ENCODE data around the gene RBM39.
"Not testable (repeated sequence)": the region's sequence is repeated elsewhere in the genome, so short reads cannot be mapped to it uniquely, and the experiment has no call there.

Gene RBM39

GRCh38 chr20:35750611-35751010, 8.6 kb upstream of the RBM39 start:
- DNase-seq (ENCODE audit: low spot score), result no peak

GRCh38 chr20:35744492-35744841, 2.4 kb upstream of the RBM39 start:
- DNase-seq (ENCODE audit: low spot score), result not testable (repeated sequence)

GRCh38 chr20:35743693-35744491, 1.8 kb upstream of the RBM39 start:
- peak; percentile 54 for DNase-seq (ENCODE audit: low spot score)

GRCh38 chr20:35742741-35743523, 872 bp upstream of the RBM39 start:
- DNase-seq (ENCODE audit: low spot score), result peak; percentile 50

GRCh38 chr20:35739294-35740163, 2.5 kb downstream of the RBM39 start:
- DNase-seq (ENCODE audit: low spot score), result peak; percentile 59

GRCh38 chr20:35738410-35739179, 3.5 kb downstream of the RBM39 start:
- DNase-seq (ENCODE audit: low spot score), result no peak

- DNase-seq (ENCODE audit: low spot score), result no peak
These were observed 4.2 kb downstream of the RBM39 start for GRCh38 chr20:35737865-35738333.

GRCh38 chr20:35735826-35736470, 6.1 kb downstream of the RBM39 start:
- no peak for DNase-seq (ENCODE audit: low spot score)

GRCh38 chr20:35734777-35735649, 7.0 kb downstream of the RBM39 start:
- DNase-seq (ENCODE audit: low spot score), result no peak

- no peak for DNase-seq (ENCODE audit: low spot score)
These were observed 7.7 kb downstream of the RBM39 start for GRCh38 chr20:35734374-35734773.

- DNase-seq (ENCODE audit: low spot score), result no peak
These were observed 9.4 kb downstream of the RBM39 start for GRCh38 chr20:35732644-35732982.

GRCh38 chr20:35731862-35732643, 10.0 kb downstream of the RBM39 start:
- no peak for DNase-seq (ENCODE audit: low spot score)

GRCh38 chr20:35731469-35731788, 10.6 kb downstream of the RBM39 start:
- no peak for DNase-seq (ENCODE audit: low spot score)

GRCh38 chr20:35730583-35731468, 11.2 kb downstream of the RBM39 start:
- no peak for DNase-seq (ENCODE audit: low spot score)

- DNase-seq (ENCODE audit: low spot score), result no peak
These were observed 12.1 kb downstream of the RBM39 start for GRCh38 chr20:35729836-35730582.

GRCh38 chr20:35729283-35729807, 12.7 kb downstream of the RBM39 start:
- DNase-seq (ENCODE audit: low spot score), result no peak

Data from activated CD4-positive, alpha-beta T cell treated with anti-CD3 and anti-CD28 coated beads, Interleukin-2, Interleukin-4, amounts not matched to agents 100 ng/mL and 50 ng/mL, durations not matched to agents 16 hours and 8 hours (primary cell).